GM03348 (cell line): Measurements from ENCODE around the gene KRTAP10-3.
"Not testable (repeated sequence)": the region's sequence is repeated elsewhere in the genome, so short reads cannot be mapped to it uniquely, and the experiment has no call there.

Source experiments
- DNase-seq: peaks from one replicate; pipeline ENCODE4 v3.0.0; 2012; ENCODE audit warnings: low spot score

Gene KRTAP10-3

DNA sequence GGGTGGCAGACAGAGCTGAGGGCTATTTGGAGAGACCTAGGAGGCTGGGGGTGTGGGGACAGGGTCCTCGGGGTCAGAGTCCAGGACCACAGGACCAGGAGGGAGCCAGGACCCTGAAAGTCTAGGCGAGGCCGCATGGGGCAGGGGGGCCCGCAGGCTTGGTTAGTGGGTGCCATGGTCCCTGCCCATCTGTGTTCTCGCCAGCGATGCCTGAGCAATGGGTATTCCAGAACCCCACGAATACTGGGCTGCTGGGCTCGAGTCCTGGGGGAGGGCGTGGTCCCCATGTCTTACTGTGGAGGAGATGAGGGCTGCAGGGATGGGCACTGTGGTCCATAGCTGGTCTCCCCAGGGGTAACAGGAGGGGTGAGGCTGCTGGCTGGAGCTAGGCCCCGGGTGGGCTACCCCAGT lies 31.7 kb upstream of the KRTAP10-3 start:
- no peak for DNase-seq

GRCh38 chr21:44589586-44590305 lies 31.2 kb upstream of the KRTAP10-3 start:
- DNase-seq, result no peak

- no peak for DNase-seq
These were observed 30.5 kb upstream of the KRTAP10-3 start for GRCh38 chr21:44589094-44589493.

- DNase-seq, result no peak
These were observed 27.3 kb upstream of the KRTAP10-3 start for GRCh38 chr21:44585892-44586291.

DNA sequence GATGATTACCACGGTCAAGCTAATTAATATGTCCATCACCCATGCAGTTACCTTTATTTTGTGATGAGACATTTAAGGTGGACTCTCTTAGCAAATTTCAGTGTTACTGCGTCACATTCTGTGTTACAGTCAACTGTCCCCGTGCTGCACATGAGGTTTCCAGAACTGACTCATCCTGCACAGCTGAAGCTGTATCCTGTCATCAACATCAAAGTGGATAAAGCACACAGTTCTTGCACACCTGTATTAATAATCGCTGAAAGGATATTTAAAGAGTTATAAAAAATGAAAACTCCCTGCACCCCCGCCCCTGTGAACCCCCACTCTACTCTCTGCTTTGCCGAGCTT lies 25.2 kb upstream of the KRTAP10-3 start:
- DNase-seq, result no peak

DNA sequence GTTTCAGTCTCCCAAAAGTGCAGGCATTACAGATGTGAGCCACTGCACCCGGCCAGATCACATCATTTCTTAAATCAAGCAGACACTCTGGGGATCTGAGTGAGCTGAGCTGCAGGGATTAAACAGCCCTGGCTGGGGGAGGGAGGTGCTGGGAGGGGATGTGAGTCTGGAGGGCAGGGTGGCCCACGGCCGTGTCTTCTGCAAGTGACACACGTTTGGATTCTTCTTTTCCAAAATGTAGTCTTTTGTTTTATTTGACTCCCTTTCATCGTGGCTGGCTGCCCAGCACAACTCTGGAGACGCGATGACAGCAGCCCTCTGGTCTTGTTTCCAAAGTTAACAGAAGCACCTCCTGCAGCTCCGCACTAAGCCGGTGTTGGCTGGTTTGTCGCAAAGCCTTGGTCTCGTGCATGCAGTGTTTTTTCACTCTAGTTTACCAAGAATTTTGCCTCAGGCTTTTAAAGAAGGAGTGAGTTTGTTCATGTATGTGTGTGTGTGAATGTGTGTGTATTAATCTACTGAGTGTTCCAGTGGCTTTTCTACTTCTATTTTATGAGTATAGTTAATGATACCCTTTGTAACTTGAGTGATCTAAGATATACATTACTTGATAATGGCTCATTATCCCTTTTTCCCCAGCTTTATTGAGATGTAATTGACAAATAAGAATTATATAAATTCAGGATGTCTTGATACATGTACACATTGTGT lies 24.6 kb upstream of the KRTAP10-3 start:
- DNase-seq, result no peak

DNA sequence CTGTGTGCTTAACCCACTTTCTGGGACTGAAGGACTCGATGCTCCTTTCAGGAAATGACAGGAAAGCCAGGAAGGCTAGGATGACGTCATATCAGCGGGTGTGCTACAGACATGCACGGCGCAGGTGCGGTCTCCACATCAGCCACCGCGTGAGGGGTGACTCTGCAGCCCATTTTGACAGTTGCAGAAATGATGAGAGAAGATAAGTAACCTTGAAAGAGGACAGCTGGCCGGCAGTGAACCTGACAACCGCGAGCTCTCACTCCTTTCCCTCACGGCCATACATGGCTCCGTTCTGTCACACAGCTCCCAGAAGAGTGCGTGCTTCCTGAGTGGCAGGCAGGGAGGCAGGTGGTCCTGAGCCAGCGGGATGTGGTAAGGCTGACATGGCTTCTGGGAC lies 23.5 kb upstream of the KRTAP10-3 start:
- DNase-seq, result no peak

DNA sequence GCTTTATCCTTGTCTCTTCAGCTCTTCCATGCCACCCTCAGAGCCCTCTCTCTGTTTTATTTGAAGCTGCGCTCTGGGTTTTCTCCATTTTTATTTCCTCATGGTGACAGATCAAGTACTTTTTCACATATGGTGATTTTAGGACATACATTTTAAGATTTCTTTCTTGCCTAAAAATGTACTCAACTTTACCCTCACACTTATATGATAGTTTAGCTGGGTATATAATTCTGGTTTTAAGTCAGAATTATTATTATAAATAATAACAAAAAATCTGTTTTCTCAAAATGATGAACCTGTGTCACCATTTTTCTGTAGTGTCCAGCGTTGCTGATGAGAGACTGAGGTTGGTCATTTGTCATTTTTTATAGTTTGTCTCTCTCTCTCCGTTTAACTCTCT lies 22.6 kb upstream of the KRTAP10-3 start:
- no peak for DNase-seq

GRCh38 chr21:44580231-44580821 lies 21.7 kb upstream of the KRTAP10-3 start, which contains the start of gene KRTAP10-5:
TSS of gene KRTAP10-5 (minus strand) at chr21:44580604. CDS start at chr21:44580578, 26 bp downstream.
- DNase-seq, result not testable (repeated sequence)

- DNase-seq, result no peak
These were observed 21.2 kb upstream of the KRTAP10-3 start for GRCh38 chr21:44579833-44580144.

GRCh38 chr21:44579056-44579832 lies 20.6 kb upstream of the KRTAP10-3 start:
- no peak for DNase-seq

GRCh38 chr21:44578371-44579055 lies 19.9 kb upstream of the KRTAP10-3 start:
- no peak for DNase-seq

- no peak for DNase-seq
These were observed 17.4 kb upstream of the KRTAP10-3 start for GRCh38 chr21:44576025-44576420.

GRCh38 chr21:44575307-44576024 lies 16.9 kb upstream of the KRTAP10-3 start:
- DNase-seq, result no peak

- DNase-seq, result no peak
These were observed 16.1 kb upstream of the KRTAP10-3 start for GRCh38 chr21:44574457-44575306.

DNA sequence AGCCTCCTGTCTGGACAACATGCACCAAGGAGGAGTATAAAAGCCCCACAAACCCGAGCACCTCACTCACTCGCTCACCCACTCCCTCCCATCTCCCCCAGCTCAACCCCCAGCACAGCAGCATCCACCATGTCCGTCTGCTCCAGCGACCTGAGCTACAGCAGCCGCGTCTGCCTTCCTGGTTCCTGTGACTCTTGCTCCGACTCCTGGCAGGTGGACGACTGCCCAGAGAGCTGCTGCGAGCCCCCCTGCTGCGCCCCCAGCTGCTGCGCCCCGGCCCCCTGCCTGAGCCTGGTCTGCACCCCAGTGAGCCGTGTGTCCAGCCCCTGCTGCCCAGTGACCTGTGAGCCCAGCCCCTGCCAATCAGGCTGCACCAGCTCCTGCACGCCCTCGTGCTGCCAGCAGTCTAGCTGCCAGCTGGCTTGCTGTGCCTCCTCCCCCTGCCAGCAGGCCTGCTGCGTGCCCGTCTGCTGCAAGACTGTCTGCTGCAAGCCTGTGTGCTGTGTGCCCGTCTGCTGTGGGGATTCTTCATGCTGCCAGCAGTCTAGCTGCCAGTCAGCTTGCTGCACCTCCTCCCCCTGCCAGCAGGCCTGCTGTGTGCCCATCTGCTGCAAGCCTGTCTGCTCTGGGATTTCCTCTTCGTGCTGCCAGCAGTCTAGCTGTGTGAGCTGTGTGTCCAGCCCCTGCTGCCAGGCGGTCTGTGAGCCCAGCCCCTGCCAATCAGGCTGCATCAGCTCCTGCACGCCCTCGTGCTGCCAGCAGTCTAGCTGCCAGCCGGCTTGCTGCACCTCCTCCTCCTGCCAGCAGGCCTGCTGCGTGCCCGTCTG lies 15.2 kb upstream of the KRTAP10-3 start, which contains the start of gene KRTAP10-4:
KRTAP10-4 (plus strand) TSS at position 100 of the 827 bp plus-strand sequence; CDS start at position 130, 30 bp downstream.
- DNase-seq, result not testable (repeated sequence)

DNA sequence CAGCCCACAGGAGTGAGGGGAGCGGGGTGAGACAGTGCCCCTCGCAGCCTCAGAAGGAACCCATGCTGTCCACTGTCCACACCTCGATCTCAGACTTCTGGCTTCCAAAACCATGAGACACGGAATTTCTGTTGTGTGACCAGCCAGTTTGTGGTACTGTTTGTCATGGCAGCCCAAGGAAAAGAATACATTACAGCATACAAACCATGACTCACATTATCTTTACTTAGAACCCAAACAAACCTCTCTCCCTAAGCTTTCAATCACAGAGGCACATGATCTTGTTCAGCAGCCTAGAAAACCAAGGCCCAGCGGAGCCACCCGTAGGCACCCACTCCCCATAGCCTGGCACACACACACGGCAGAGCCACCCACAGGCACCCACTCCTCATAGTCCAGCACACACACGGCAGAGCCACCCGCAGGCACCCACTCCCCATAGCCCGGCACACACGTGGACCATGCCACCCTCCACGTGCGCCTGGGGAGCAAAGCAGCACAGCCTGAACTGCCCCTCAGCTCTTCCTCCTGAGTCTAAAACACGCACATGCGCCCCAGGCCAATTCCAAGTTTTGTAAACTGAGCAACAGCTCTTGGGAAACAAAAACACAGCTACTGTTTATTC lies 14.5 kb upstream of the KRTAP10-3 start:
- DNase-seq, result no peak

DNA sequence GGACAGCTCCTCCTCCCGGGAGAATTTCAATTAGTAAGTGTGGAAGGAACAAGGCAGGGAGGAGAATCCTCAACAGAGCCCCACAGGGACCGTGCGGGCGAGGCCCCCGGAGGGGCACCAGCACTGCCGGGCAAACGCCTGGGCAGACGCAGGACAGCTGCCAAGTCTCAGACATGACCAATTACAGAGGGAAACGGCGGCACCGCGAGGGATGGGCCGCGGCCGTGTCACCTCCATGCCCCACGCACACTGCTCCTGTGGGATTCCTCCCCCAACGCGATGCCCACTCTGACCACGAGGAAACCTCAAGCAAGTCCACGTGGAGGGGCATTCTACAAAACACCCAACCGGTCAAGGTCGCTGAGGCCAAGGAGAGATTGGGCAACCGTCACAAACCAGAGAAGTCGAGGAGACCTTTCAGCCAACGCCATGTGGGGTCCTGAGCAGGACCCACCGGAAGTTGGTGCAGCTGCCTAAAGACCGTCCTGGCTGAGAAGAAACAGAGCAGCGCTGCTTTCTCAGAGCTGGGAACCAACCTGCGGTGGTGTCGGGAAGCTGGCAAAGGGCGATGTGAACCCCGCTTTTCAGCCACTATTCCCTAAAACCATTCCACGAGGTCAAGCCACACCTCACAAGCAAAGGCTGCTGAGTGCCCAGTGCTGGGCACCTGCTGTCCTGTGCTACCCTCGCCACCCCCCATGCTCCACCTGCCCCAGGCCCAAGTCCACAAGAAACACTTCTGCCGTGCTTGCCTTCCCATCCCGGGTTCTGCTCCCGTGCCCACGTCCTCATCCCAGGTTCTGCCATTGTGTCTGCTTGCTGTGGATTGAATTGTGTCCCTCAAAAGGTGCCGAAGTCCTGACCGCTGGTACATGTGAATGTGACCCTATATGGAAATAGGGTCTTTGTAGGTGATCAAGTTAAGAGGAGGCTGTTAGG lies 13.5 kb upstream of the KRTAP10-3 start:
- DNase-seq, result no peak
